SJSA1 (cell line): ENCODE results near the gene AGMO. TPM values are rescaled to one million over a fixed set of nuclear protein-coding genes. Genes with fewer than 3 reads are reported as not detected.

Experiments used
- DNase-seq, 2 experiments: peaks; one replicate each; pipeline ENCODE4 v3.0.0-alpha.2; 2015 to 2020; ENCODE audit warnings: low spot score in 2 of 2, low read depth in 1 of 2
- H3K27ac ChIP-seq: fragments of 250-450 bp; sonication (Bioruptor Pico); 2 replicates; pipeline ENCODE4 v1.5.1; 2020; ENCODE audit warnings: mild to moderate bottlenecking, moderate library complexity
- H3K27me3 ChIP-seq: fragments of 250-450 bp; sonication (Bioruptor Pico); replicated peaks from 2 replicates; pipeline ENCODE4 v1.5.1; 2020; ENCODE audit warnings: mild to moderate bottlenecking, moderate library complexity
- H3K36me3 ChIP-seq: fragments of 250-450 bp; sonication (Bioruptor Pico); 2 replicates; pipeline ENCODE4 v1.5.1; 2020; ENCODE audit warnings: mild to moderate bottlenecking
- H3K4me1 ChIP-seq: fragments of 250-450 bp; sonication (Bioruptor Pico); replicated peaks from 2 replicates; pipeline ENCODE4 v1.6.1; 2021; ENCODE audit warnings: mild to moderate bottlenecking
- H3K4me3 ChIP-seq: fragments of 250-450 bp; sonication (Bioruptor Pico); 2 replicates; pipeline ENCODE4 v1.5.1; 2020; ENCODE audit warnings: mild to moderate bottlenecking
- H3K9me3 ChIP-seq: fragments of 250-450 bp; sonication (Bioruptor Pico); replicated peaks from 2 replicates; pipeline ENCODE4 v1.5.1; 2020; ENCODE audit warnings: mild to moderate bottlenecking
- total RNA-seq: library from RNA; depleted of rRNA; stranded (reverse); fragments of >200 nt; shearing (Covaris generic); gene quantifications from 2 replicates; pipeline ENCODE4 v1.2.3, GENCODE V29; 2014

AGMO gene
- total RNA-seq, 1 experiment from 2014 or later, result not detected

- no peaks in the 10 kb centered on the region for H3K27me3 ChIP-seq
- no peaks in the 10 kb centered on the region for H3K4me1 ChIP-seq
- no peaks in the 10 kb centered on the region for H3K9me3 ChIP-seq
- no peak overlapping the region for H3K27ac ChIP-seq
- no peak overlapping the region for H3K4me3 ChIP-seq
- DNase-seq, result no peak
- H3K36me3 ChIP-seq, result no peaks in the 10 kb centered on the region
Observed at GRCh38 chr7:15358112-15358511, 203.7 kb downstream of the AGMO start.

GRCh38 chr7:15352421-15353206, 209.2 kb downstream of the AGMO start:
- Histone ChIP-seq H3K4me1 (no peaks in the 10 kb centered on the region), H3K27me3 (no peaks in the 10 kb centered on the region), H3K27ac (no peak overlapping the region), H3K9me3 (no peaks in the 10 kb centered on the region), H3K36me3 (no peaks in the 10 kb centered on the region), H3K4me3 (no peak overlapping the region)
- DNase-seq, result no peak

- no peak overlapping the region for H3K27ac ChIP-seq
- no peak overlapping the region for H3K4me3 ChIP-seq
- no peaks in the 10 kb centered on the region for H3K36me3 ChIP-seq
- no peaks in the 10 kb centered on the region for H3K27me3 ChIP-seq
- DNase-seq, result no peak
- no peaks in the 10 kb centered on the region for H3K4me1 ChIP-seq
- H3K9me3 ChIP-seq, result no peaks in the 10 kb centered on the region
Observed at GRCh38 chr7:15345216-15345615, 216.6 kb downstream of the AGMO start.

GRCh38 chr7:15341817-15342216, 220.0 kb downstream of the AGMO start:
- Histone ChIP-seq H3K4me1 (no peaks in the 10 kb centered on the region), H3K27me3 (no peaks in the 10 kb centered on the region), H3K36me3 (no peaks in the 10 kb centered on the region), H3K27ac (no peak overlapping the region), H3K9me3 (no peaks in the 10 kb centered on the region), H3K4me3 (no peak overlapping the region)
- DNase-seq, result no peak

GRCh38 chr7:15336146-15336545, 225.7 kb downstream of the AGMO start:
- Histone ChIP-seq H3K36me3 (no peaks in the 10 kb centered on the region), H3K27ac (no peak overlapping the region), H3K9me3 (no peaks in the 10 kb centered on the region), H3K27me3 (no peaks in the 10 kb centered on the region), H3K4me3 (no peak overlapping the region), H3K4me1 (no peaks in the 10 kb centered on the region)
- DNase-seq, result no peak

- no peak overlapping the region for H3K27ac ChIP-seq
- H3K4me1 ChIP-seq, result no peaks in the 10 kb centered on the region
- no peak overlapping the region for H3K4me3 ChIP-seq
- no peaks in the 10 kb centered on the region for H3K27me3 ChIP-seq
- no peaks in the 10 kb centered on the region for H3K9me3 ChIP-seq
- no peak for DNase-seq
- no peaks in the 10 kb centered on the region for H3K36me3 ChIP-seq
Observed at GRCh38 chr7:15335390-15335789, 226.4 kb downstream of the AGMO start.

GRCh38 chr7:15334536-15335263, 227.1 kb downstream of the AGMO start:
- Histone ChIP-seq H3K9me3 (no peaks in the 10 kb centered on the region), H3K4me1 (no peaks in the 10 kb centered on the region), H3K4me3 (no peak overlapping the region), H3K27ac (no peak overlapping the region), H3K27me3 (no peaks in the 10 kb centered on the region), H3K36me3 (no peaks in the 10 kb centered on the region)
- no peak for DNase-seq

- H3K27ac ChIP-seq, result no peak overlapping the region
Observed at GRCh38 chr7:15332956-15333355, 228.9 kb downstream of the AGMO start.

GRCh38 chr7:15330943-15331342, 230.9 kb downstream of the AGMO start:
- H3K36me3 ChIP-seq, result no peaks in the 10 kb centered on the region
- H3K27me3 ChIP-seq, result no peaks in the 10 kb centered on the region
- no peak overlapping the region for H3K4me3 ChIP-seq
- H3K9me3 ChIP-seq, result no peaks in the 10 kb centered on the region
- no peak for DNase-seq
- H3K27ac ChIP-seq, result no peak overlapping the region
- no peaks in the 10 kb centered on the region for H3K4me1 ChIP-seq

More at GRCh38 chr7:15332956-15333355, 228.9 kb downstream of the AGMO start:
- Histone ChIP-seq H3K36me3 (no peaks in the 10 kb centered on the region), H3K4me1 (no peaks in the 10 kb centered on the region), H3K4me3 (no peak overlapping the region), H3K27me3 (no peaks in the 10 kb centered on the region), H3K9me3 (no peaks in the 10 kb centered on the region)
- no peak for DNase-seq

GRCh38 chr7:15327001-15327400, 234.8 kb downstream of the AGMO start:
- no peak overlapping the region for H3K27ac ChIP-seq
- no peak for DNase-seq
- H3K27me3 ChIP-seq, result no peaks in the 10 kb centered on the region
- H3K9me3 ChIP-seq, result no peaks in the 10 kb centered on the region
- H3K36me3 ChIP-seq, result no peaks in the 10 kb centered on the region
- no peaks in the 10 kb centered on the region for H3K4me1 ChIP-seq
- no peak overlapping the region for H3K4me3 ChIP-seq

- H3K4me1 ChIP-seq, result no peaks in the 10 kb centered on the region
- H3K27me3 ChIP-seq, result no peaks in the 10 kb centered on the region
- H3K9me3 ChIP-seq, result no peaks in the 10 kb centered on the region
- no peak overlapping the region for H3K4me3 ChIP-seq
- H3K36me3 ChIP-seq, result no peaks in the 10 kb centered on the region
- DNase-seq, result peak in 1 of 2 experiments; percentile 2
- no peak overlapping the region for H3K27ac ChIP-seq
Observed at GRCh38 chr7:15326044-15326644, 235.7 kb downstream of the AGMO start.

- no peaks in the 10 kb centered on the region for H3K4me1 ChIP-seq
- no peaks in the 10 kb centered on the region for H3K9me3 ChIP-seq
- no peak overlapping the region for H3K4me3 ChIP-seq
- H3K27ac ChIP-seq, result no peak overlapping the region
- DNase-seq, result no peak
- H3K36me3 ChIP-seq, result no peaks in the 10 kb centered on the region
- H3K27me3 ChIP-seq, result no peaks in the 10 kb centered on the region
Observed at GRCh38 chr7:15323550-15323949, 238.3 kb downstream of the AGMO start.

GRCh38 chr7:15317215-15317614, 244.6 kb downstream of the AGMO start:
- no peak overlapping the region for H3K27ac ChIP-seq
- H3K36me3 ChIP-seq, result no peaks in the 10 kb centered on the region
- H3K4me3 ChIP-seq, result no peak overlapping the region
- H3K27me3 ChIP-seq, result no peaks in the 10 kb centered on the region
- no peak for DNase-seq
- H3K4me1 ChIP-seq, result no peaks in the 10 kb centered on the region
- H3K9me3 ChIP-seq, result no peaks in the 10 kb centered on the region

GRCh38 chr7:15315678-15316077, 246.1 kb downstream of the AGMO start:
- H3K9me3 ChIP-seq, result no peaks in the 10 kb centered on the region
- H3K27ac ChIP-seq, result no peak overlapping the region
- no peaks in the 10 kb centered on the region for H3K36me3 ChIP-seq
- H3K4me3 ChIP-seq, result no peak overlapping the region
- no peaks in the 10 kb centered on the region for H3K4me1 ChIP-seq
- no peak for DNase-seq
- H3K27me3 ChIP-seq, result no peaks in the 10 kb centered on the region
